ENCODE results near the gene NEK10.

GRCh38 chr3:27105904-27106303, 263.3 kb downstream of the NEK10 start:
- no peak for TF ChIP-seq EP300 (IDR thresholded peaks at IDR 0.05)
- no peak for TF ChIP-seq CTCF (IDR thresholded peaks at IDR 0.05)
- TF ChIP-seq POLR2A (IDR thresholded peaks at IDR 0.05; ENCODE audit: low read depth) = no peak
